Measurements from ENCODE around the gene FBN2.

DNA sequence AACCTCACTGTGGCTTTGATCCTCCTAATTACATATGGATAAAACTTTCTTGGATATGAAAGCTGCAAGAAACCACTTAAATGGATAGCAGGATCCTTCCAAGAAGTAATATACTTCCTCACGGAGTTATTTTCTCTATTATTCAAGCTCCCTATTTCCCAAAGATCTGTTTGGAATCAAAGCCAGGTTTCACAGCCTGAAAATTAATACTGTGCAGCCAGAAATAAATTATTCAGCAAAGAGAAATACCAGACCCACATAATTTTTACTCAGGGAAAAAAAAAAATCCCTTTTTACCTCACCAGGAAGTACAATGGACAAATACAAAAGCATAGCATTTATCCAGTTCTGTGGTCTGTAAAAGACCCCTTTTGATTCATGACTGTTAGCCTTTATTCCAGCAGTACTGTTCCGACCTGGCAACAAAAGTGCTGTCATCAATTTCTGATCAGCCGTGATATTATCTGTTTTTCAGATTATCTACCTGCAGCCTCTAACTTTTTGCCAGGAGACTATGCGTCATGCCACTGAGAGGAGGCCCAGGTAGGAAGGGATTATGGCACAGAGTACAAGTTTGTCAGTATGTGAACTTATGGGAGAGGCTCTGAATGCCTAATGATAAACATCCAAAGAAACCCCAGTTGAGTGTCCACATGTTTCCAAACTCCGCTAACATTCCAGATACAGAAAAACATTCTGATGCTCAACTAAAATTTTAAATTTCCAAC is 57.0 kb downstream of the FBN2 start:
- TF ChIP-seq, protein P1, sequence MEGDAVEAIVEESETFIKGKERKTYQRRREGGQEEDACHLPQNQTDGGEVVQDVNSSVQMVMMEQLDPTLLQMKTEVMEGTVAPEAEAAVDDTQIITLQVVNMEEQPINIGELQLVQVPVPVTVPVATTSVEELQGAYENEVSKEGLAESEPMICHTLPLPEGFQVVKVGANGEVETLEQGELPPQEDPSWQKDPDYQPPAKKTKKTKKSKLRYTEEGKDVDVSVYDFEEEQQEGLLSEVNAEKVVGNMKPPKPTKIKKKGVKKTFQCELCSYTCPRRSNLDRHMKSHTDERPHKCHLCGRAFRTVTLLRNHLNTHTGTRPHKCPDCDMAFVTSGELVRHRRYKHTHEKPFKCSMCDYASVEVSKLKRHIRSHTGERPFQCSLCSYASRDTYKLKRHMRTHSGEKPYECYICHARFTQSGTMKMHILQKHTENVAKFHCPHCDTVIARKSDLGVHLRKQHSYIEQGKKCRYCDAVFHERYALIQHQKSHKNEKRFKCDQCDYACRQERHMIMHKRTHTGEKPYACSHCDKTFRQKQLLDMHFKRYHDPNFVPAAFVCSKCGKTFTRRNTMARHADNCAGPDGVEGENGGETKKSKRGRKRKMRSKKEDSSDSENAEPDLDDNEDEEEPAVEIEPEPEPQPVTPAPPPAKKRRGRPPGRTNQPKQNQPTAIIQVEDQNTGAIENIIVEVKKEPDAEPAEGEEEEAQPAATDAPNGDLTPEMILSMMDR (conservative IDR thresholded peaks at IDR 0.05; ENCODE audit: low read length), result no peak
- no peak for TF ChIP-seq EZH2phosphoT487 (IDR thresholded peaks at IDR 0.05; ENCODE audit: borderline replicate concordance)

Measured in Loucy (cell line).